ENCODE data around the gene KCNC3.

- TF ChIP-seq POLR2A (IDR thresholded peaks at IDR 0.05) (no peak), POLR2AphosphoS5 (IDR thresholded peaks at IDR 0.05) (no peak), CTCF (IDR thresholded peaks at IDR 0.05) (no peak)
Measured at GRCh38 chr19:50301607-50301971, 27.6 kb downstream of the KCNC3 start.
